NCI-H2227 (cell line): ENCODE results near the gene PSMB9.

Source experiments
- DNase-seq: peaks from one replicate; lab custom pipeline; 2025; ENCODE audit not compliant: unreplicated experiment; lab: John Stamatoyannopoulos, UW

The PSMB9 gene

DNA sequence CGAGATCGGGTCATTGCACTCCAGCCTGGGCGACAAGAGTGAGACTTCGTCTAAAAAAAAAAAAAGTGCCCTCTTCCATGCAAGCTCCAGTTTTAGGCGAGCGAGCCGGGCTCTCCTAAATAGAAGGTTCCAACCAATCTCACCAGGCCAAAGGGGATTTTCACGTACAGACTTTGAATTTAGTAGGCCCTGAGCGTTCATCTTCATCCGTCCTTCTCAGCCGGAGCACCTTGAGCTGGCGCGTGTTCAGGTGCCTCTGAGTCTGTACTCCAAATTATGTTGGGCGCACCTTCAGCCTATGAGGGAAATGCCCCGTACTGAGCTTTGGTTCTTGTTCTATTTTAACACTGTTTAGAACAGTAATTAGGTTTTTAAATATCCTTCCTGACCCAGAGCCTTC is 14.6 kb upstream of the PSMB9 start:
- no peak for DNase-seq

DNA sequence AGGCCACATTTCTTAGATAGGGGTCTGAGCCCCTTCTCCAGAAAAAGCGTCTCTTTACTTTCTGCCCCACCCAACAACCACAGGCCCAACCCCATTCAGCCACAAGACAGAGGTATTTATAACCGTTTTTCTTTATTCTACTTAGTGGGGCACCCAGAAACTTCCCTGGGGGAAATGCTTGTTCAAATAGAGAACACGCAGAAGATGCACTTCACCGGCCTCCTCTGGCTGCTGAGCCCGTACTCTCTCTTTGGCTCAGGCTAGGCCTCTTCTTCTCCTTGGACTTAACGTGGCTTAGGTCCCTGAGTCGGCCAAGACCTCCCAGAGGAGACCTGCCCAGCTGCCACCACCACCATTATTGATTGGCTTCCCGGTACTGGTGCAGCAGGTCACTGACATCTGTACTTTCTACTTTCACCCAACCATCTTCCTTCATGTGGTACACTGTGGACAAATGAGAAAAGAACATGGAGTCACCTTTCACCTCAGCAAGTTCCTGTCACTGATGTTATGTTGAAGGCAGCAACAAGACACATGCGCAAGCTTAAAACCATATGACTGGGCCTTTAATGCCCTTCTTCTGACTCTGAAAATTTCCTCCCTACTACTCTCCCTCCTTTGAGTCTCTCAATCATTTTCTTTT is 13.3 kb upstream of the PSMB9 start:
- DNase-seq = no peak

DNA sequence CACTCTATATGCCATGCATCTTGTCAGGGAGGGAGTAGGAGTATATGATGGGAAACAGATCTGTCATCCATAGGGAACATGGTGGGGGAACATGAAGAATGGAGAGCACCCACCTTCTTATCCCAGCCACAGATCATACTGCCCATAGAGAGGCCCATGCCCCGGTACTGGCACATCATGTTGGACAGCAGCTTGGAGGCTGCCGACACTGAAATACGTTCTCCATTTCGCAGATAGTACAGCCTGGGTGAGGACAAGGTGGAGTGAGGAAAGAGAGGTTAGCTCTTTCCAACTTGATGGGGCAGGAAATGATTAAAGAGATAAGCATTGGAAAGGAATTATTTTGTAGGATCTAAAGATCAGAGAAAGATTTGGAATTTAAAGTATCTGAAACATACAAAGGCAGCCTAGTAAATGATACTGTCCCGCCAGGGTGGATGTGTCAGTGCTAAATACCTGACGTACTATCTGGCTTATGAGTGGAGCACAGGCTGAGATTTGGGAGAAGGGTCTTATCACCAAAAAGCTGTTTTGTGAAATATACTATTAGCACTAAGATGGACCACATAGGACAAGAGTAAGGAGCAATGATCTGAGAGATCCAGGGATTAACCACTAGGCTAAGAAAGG is 11.9 kb upstream of the PSMB9 start:
- DNase-seq = no peak

DNA sequence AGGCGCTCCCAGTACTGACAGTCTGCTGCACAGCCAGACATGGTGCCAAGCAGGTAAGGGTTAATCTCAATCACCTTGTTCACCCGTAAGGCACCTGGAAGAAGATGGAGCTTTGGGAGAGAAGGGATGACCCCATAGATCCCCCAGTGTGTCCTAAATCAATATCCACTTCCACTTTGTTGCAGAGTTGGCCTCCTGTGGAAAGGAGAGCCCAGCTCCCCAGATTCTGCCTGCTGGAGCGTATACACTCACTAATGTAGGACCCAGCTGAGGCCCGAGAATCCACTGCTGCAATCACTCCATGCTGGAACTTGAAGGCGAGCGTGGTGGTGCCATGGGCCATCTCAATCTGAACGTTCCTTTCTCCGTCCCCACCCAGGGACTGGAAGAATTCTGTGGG is 11.3 kb upstream of the PSMB9 start:
- DNase-seq = no peak

DNA sequence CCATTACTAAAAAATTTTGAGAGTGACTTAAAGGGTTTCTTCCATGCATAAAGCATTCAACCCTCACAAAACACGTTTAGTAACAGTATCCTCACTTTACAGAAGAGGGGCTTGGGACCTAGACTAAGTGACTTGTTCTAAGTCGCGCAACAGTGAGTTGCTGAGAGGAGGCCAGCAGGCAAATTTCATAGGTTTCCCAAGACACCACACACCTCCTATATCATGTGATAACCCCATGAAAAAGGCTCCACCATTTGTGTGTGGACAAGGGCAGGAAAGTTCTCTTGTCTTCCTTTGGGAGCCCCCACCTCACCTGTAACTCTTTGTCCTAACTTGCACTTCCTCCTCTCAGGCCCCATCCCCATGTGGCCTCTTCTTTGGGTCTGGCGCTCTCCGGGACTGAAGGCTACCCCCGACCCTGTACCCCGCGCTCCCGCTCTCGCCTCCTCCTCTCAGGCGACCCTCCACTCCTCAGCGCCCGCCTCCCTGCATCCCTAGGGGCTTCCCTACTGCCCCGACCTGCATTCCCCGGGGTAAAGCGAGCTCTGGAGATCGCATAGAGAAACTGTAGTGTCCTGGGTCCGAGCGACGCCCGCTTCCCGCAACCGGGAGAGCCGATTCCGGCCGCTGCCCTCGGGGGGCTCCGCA is 10.5 kb upstream of the PSMB9 start:
- DNase-seq = peak; percentile 12

DNA sequence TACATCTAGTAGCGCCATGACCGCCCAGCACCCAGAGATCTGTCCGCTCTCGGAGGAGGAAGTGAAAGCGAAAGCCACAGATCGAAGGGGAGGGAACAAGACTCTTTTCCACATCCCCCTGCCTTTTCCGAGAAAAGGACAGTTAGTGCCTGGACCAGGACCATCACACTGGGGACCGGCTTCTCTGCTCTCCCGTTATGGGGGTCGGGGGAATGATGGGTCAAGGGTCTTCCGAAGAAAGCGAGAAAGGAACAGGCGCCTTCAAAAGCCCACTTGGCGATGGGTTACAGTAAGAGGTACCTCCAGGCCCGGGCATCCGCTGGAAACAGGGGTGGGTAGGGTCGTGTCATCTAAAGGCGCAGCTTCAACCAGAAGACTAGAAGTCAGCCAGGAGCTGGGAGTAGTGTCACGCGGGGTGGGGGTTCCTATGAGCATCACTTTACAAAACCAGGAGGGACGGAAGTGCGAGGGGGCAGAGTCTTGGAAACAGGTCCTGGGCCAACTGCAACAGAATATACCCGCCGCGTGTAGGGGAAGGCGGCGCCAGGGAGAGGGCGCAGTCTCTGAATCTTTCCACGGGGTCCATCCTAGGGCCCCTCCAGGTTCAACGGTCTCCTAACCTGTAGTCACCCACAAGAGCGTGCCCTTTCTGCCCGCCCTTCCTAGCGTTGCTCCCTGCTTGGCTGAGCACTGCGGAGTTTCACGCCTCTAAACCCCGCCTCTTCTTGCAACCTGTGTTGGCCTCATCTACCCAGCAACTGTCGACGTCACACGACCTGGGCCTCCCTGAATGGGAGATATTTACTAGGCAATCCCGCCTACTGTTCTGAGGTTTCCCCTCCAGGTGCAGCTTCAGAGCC is 9.8 kb upstream of the PSMB9 start, which contains the start of gene PSMB8:
PSMB8 (minus strand) TSS at position 69 of the 860 bp plus-strand sequence; CDS start at position 18, 51 bp downstream.
- DNase-seq = peak; percentile 94

DNA sequence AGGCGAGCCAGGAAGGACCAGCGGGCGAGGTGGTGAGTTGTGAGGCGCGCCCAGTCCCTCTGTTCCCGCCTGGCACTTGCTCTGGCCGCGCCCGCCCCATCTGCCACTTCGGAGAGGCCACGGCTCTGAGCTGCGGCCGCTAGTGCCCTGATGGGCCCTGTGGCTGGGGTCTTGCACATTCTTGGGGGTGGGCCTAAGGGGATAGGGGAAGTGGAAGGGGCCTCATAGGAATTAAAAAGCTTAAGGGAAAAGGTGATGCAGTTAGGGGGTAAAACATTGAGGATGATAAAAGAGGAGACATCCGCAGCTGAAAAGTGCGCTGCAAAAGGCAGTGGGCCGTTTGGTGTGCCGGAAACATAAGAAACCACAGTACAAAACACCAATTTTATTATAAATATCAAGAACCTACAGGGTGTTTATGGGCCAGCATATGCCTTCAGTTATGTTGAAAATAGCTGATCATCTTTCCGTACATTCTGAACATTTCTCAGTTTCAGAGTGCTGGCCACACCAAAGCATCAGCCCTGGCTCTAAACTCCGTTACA is 9.1 kb upstream of the PSMB9 start:
- no peak for DNase-seq

DNA sequence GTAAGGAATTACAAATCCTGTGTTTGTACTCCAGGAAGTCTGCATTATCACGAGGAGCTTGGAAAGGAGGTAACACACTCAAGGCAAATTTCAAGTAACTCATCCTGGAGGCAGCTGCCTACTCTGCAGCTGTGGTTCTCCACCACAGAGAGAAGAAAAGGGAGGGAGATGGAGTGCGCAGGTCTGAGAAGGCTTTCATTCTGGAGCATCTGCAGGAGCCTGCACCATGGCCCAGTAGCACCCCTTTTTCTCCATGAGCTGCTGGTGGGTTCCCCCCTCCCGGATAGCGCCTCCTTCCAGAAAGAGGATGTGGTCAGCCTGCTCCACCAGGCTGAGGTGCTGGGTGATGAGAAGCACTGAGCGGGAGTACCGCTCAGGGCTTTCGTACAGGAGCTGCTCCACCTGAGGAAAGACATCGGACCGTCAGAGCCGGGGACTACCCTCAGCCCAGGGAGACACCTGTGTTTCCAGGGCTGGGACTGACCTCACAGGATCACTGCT is 8.6 kb upstream of the PSMB9 start:
- no peak for DNase-seq

DNA sequence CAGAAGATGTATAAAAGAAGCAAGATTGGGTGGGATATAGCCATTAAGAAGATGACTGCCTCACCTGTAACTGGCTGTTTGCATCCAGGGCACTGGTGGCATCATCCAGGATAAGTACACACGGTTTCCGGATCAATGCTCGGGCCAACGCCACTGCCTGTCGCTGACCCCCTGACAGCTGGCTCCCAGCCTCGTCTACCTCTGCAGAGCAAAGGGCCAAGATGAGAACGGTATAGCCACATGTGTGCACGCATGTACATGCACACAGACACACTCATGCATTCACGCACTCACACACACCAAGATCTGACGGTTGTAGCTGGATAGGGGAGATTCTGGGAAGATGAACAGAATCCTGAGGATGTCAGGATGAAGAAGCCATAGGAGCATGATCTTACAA is 7.0 kb upstream of the PSMB9 start:
- no peak for DNase-seq

DNA sequence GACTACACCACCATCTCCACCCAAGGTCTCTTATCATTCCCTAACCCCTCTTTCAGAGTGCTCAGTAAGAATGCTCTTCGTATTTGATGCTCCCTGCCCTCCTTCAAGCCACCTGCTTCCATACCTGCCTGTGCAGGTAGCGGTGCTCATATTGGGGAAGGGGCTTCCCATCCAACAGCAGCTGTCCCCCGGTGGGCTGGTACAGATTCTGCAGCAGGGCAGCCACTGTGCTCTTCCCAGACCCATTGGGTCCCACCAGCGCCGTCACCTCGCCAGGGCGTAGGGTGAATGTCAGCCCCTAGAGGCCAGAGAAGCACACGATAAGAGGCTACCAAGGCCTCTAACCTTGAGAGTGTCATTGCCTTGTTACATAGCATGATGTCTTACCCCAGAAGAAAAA is 6.2 kb upstream of the PSMB9 start:
- no peak for DNase-seq

DNA sequence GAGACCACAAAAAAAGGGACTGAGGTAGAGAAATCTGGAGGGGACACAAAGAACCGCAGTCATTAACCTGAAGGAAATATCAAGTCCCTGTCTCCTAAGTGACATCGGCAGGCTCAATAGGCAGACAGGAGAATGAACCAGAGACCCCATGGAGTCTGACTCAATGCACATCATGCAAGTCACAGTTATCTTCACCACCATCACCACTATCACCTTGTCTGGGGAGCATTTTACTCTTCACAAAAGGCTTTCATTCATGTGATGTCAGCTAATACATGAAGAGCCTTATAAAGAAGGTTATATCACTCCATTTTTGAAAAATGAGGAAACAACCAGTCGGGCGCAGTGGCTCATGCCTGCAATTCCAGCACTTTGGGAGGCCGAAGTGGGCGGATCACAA is 4.9 kb upstream of the PSMB9 start:
- DNase-seq = no peak

DNA sequence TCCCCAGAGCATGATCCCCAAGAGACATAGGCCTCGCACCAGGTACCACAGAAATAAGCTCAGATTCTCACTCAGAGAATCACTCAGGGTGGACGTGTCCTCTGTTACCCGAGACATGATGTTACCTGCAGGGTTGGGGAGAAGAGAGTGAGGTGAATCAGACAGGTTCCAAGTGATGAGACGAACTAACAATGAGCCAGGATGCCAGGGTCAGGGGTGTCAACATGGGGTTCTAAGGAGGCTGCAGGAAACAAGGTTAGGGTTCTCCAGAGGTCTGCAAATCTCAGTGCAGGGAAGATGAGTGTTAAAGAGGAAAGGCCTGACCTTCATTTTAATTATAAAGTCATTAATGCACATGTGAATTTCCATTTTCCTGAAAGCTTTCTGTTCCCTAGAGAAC is 3.0 kb upstream of the PSMB9 start:
- no peak for DNase-seq

DNA sequence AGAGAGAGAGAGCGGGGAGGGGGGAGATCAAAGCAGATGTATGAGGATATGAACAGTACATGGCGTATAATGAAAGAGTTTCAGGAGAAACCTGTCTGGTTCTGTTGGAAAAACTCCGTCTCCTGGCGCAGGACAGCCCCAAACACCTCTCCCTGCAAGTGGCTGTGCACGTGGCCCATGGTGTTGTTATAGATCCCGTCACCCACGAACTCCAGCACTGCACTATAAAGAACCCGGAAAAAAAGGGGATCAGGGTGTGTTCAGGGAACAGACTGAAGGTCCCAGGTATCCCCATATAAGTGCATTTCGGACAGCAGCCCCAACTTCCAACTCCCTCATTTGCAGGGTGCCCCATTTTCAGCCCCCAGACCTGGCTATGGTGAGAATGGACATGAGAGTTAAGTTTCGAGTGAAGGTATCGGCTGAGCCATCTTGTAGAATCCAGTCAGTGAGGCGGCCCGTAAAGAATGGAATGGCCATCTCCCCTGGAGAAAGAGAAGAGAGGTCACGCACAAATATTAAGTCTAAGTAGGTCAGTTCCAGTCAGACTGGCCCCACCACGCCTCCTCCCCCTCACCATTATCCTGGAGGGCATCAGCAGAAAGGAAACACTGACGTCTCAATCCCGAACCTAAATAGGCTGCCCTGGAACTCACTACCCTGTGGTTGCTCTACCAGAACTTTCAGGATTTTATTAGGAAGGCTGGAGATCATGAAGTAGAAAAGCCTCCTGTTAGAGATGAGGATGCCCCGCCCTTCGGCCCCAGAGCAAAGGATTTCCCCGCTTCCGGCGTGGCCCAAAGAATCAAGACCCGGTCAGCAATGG is 1.8 kb upstream of the PSMB9 start:
- DNase-seq = no peak

DNA sequence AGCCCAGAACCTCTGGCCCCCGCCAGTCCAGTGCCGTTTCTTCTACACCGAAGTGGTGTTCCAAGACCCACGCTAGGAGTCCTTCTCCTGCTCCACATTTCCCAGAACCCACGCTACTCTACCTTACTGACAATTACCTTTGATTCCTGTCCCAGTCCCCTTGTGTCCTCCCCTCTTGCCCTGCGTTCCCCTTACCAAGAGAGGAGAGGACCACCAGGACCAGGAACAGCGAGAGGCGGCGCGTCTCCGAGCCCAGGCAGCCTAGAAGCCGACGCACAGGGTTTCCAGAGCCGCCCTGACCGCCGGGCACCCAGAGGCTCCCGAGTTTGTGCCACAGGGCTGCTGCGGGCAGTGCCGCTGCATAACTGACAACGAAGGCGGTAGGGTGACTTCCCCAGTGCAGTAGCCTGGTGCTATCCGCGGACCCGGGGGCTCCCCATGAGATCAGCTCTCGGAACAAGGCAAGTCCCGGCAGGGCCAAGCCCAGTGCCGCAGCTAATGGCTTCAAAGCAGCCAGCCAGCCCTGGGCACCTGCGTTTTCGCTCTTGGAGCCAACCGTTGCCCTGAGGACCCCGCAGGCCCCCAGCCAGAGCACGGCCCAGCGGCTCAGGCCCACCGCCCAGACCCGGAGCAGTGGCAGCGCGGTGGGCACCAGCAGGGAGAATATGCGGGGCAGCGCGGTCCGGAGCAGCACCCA is 1.0 kb upstream of the PSMB9 start:
- peak; percentile 22 for DNase-seq

DNA sequence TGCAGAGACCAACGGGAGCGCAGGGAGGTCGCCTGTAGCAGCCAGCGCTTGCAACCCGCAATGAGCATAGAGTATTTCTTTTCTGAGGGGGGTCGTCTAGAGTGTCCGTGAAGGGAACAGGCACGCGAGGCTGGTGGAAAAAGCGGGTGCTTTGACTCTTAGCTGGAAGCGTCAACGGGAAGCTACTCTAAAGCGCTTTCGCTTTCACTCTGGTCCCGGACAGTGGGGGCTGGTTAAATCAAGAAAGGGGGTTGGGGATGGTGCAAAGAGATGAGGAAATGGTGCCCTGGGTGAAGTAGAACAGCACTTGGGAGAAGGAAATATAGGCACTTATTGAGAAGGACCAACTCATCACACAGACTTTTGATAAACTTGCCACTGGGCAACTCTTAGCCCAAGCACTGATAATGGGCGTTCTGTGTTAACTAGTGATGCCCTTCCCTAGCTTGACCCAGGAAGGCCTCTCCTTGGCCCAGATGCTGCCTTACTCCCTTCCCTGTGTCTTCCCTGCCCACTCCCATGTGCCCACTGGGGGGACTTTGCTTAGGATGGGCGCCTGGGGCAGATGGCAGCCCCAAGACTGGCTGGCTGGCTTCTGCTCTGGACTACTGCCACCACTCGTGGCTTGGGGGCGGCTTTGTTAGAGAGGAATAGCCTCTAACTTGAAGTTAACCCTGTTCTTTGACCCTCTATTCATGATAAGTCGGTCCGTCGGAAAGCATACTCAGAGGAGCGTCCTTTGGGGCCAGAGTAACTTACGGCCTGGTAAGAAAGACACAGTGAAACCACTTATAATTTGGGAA is 585 bp downstream of the PSMB9 start:
- DNase-seq = no peak

DNA sequence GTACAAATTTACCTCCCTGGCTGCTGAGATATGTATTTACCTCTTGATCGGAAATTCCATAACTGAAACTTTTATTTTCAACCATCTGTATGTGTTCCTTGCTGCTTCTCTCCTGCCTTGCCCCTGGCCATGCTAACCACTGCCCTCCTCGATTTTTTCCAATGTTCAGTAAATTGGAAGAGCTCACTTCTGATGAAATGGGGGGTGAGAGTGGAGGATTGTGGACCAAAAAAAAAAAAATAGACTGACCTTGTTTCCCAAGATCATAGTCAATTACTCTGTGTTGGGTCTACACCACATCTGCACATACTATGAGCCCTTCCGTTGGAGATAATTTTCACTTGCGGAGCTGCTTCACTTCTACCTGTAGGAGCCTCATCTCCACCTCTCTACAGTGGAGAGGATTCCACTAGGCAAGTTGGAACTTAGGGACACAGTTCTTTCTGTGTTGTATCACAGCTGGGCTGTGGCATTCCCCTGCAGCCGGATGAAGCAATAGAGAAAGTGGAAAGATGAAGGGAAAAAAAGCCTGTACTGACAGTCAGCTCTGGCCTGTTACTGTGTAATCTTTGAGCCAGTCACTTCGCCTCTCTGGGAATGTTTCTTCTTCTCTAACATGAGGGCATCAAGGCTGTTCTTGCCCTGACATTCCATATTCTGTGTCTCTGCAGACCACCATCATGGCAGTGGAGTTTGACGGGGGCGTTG is 1.6 kb downstream of the PSMB9 start:
- no peak for DNase-seq

DNA sequence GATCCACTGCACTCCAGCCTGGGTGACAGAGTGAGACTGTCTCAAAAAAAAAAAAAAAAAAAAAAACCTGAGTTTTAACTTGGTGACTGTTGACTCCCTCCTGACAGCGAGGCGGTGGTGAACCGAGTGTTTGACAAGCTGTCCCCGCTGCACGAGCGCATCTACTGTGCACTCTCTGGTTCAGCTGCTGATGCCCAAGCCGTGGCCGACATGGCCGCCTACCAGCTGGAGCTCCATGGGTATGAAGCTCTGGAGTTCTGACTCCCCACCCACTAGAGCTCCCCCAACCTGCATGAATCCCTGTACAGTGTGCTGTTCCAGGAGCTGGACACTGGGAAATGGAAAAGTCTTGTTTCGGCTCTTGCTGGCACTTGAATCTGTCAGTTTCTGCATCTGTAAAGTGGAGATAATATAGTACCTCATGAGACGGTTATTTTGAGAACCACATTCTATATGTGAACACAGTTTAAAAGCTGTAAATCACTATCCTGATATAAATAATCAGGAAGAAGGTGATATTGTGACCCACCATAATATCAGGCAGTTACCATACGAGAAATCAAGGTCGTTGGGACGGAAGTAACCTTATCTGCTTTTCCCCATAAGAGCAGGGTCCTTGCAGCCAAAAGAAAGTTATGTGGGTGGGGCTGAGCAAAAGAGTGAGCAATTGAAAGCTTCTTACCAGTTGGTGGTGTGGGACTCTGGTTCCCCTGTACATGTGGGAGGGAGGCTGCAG is 3.3 kb downstream of the PSMB9 start:
- DNase-seq = no peak

DNA sequence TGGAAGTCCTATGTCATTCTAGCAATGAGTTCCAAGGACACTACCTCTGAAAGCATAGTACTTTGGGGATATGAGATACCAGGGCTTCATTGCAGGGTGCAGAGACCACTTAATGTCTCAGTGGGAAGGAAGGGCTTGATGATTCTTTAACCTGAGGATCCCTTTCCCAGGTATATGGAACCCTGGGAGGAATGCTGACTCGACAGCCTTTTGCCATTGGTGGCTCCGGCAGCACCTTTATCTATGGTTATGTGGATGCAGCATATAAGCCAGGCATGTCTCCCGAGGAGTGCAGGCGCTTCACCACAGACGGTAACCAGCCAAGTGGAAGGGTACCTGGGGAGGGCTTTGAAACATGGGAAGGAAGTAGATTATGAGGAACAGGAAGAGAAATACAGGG is 4.2 kb downstream of the PSMB9 start:
- DNase-seq = no peak
